HL-60/S4 treated with phorbol 12-myristate 13-acetate at 8.2 ng/mL for 4 days and 3 days (cell line): ENCODE results near the gene GCSH.
"Not testable (repeated sequence)": the region's sequence is repeated elsewhere in the genome, so short reads cannot be mapped to it uniquely, and the experiment has no call there.

Experiments used
- in situ Hi-C: fragments of 300-500 bp; cut with MboI; formaldehyde crosslinking; loops from 2 replicates; pipeline ENCODE4 v1.15.0; 2022; ENCODE audit warnings: low sequenced_read_pairs

The GCSH gene

DNA sequence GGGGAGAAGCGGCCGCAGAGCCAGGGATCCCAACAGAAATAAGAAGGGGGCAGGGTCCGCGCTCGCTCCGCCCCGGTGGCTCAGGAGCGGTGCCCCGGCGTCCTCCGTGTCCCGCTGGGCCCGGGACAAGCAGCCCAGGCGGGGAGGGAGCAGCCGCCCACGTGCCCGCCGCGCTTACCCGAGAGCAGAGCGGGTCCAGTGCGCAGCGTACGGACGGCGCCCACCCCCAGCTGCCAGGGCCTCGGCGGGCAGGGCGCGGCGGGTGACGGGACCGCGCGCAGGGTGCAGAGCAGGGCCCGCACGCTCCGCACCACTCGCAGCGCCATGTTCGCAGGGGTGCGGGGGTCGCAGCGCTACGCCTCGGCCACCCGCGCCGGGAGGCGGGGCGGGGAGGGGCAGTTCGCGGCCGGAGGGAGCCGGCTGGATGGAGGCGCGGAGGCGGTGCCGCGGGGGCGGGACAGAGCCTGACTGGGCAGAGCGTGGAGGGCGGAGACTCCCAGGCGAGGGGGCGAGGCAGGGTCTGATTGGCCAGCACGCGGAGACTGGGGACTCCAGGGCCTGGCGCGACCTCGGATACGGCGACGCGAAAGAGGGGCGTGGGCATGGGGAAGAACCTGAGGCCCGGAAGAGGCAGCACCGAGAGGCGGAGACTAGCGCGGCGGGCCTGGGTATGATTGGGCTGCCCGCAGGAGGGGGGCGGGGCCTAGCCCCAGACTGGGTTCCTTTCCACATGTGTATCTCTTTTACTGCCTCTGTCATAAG, at the start of gene GCSH:
TSS of gene GCSH (minus strand) at position 443 of the 762 bp plus-strand sequence. CDS start at position 326, 117 bp downstream.
- in situ Hi-C loops = no loop called here

DNA sequence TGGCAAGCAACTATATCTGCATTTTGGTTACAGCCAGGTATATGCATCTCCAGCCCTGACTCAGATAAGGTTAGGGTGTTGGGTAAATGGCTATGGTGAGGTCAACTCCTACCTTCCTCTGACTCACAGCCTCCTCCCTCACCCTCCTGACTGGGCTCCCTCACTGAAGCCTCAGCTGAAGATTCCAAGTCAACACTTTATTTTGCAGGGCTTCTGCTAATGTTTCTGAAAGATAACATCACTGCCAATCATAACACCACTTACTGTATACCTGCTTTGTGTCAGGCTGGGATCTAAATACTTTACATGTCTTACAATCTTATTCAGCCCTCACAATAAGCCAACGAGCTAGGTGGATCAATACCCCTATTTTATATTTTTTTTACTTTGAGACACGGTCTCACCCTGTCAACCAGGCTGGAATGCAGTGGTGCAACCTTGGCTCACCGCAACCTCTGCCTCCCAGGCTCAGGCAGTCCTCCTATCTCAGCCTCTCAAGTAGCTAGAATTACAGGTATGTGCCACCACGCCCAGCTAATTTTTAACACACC, 47.8 kb upstream of the GCSH start:
- in situ Hi-C loops = no loop called here

GRCh38 chr16:81142864-81143263, 46.7 kb upstream of the GCSH start:
- in situ Hi-C loops = no loop called here

- in situ Hi-C loops = no loop called here
Observed at GRCh38 chr16:81140930-81141780, 45.0 kb upstream of the GCSH start.

- in situ Hi-C loops = no loop called here
Observed at GRCh38 chr16:81138831-81139557, 42.8 kb upstream of the GCSH start.

DNA sequence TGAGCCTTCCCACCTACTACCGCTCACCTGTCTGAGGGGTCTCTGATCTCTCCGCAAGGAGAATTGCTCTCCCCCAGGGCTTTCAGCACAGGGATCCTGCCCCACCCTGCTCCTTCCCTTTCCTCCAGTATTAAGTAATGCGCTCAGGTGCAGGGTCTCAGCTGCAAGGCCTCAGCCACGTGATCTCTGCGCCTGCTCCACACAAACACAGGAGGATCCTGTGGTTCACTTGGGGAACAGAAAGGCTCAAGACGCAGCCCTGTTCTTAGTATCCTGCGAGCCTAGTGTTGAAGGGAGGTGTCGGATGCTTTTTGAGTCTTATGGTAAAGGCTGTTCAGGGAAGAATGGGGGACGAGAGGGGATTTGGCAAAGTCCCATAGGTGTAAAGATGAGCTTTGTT, 41.6 kb upstream of the GCSH start:
- in situ Hi-C loops = no loop called here

GRCh38 chr16:81136390-81137335, 40.5 kb upstream of the GCSH start:
- in situ Hi-C loops = no loop called here

DNA sequence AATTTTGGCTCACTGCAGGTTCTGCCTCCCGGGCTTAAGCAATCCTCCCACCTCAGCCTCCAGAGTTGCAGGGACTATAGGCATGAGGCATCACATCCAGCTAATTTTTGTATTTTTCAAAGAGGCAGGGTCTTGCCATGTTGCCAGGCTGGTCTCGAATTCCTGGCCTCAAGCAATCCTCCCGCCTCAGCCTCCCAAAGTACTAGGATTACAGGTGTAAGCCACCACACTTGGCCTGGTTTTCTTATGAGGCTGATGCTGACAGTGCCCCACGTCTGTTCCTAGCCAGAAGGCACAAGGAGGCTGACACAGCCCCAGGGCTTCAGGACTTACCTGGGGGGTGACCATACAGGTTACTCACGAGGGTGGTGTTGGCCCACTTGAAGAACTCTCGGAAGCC, 33.9 kb upstream of the GCSH start:
- in situ Hi-C loops = no loop called here

DNA sequence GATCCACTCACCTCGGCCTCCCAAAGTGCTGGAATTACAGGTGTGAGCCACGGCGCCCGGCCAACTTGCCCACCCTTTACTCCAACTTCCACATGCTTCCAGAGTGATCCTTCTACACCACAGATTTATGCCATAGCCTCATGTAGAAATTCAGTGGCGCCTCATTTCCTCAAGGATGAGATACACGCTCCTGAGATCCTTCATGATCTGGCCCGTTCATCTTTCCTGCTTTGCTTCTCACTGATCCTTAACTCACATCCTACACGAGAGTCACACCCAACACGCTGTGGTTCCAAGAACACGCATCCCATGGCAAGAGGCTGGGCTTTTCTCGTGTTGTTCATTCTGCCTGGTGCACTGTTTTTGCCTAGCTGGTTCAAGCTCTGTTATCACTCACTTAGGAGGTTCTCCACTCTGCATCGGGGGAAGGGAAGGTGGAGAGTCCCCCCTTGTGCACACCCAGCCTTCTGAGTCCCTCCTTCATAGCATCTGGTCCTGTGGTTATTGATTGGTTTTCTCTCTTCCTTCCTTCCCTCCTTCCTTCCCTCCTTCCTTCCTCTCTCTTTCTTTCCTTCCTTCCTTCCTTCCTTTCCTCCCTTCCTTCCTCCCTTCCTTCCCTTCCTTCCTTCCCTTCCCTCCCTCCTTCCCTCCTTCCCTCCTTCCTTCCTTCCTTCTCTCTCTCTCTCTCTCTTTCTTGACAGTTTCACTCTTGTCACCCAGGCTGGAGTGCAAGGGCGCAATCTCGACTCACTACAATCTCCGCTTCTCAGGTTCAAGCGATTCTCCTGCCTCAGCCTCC, 32.7 kb upstream of the GCSH start:
- in situ Hi-C loops = no loop called here

DNA sequence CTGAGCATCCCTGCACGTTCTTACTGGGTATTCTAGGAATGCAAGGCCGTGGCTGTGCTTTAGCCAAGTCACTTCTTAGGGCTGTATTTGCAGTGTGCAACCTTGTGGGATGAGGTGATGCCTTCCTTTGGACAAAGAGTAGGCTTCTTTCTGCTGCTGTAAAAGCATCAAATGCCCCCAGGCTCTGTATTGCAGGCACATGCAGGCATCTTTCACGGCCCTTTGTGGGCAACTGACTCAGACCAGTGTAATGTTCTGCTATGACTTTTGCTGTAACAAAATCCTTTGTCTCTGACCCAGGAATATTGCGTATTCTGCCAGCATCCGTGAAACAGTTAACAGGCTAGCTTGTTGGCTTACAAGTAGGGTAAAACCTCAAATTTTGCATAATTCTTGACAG, 30.9 kb upstream of the GCSH start:
- in situ Hi-C loops = no loop called here

- in situ Hi-C loops = no loop called here
Observed at GRCh38 chr16:81123092-81123852, 27.1 kb upstream of the GCSH start.

GRCh38 chr16:81121474-81121990, 25.3 kb upstream of the GCSH start:
- in situ Hi-C loops = no loop called here

DNA sequence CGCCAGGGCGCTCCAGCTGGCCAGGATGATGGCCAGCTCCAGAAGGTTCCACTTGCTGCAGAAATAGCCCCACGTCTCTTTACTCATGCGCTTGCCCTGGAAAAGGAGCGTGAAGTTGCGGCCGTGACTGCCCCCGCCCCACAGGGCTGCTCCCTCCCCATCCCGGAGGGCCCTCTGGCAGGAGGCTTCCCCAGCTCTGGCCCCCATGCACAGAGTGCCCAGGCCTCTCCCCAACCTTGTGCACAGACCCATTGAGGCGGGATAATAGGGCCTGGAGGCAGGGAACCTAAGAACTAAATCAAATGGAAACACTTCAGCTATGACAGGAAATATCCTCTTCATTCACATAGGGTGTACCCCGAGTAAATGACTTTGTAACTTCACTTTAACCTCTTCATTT, 21.2 kb upstream of the GCSH start:
- in situ Hi-C loops = no loop called here

DNA sequence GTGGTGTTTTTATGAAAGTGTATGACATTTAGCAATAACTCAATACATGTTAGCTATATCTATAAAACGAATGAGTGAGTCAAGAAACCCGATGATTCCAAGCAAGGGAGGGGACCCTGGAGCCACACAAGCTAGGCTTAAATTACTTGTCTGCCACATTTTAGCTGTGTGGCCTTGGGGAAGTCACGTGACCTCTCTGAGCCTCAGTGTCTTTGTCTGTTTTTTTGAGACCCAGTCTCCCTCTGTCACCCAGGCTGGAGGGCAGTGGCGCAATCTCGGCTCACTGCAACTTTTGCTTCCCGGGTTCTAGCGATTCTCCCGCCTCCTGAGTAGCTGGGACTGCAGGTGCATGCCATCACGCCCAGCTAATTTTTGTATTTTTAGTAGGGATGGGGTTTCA, 20.1 kb upstream of the GCSH start:
- in situ Hi-C loops = no loop called here

DNA sequence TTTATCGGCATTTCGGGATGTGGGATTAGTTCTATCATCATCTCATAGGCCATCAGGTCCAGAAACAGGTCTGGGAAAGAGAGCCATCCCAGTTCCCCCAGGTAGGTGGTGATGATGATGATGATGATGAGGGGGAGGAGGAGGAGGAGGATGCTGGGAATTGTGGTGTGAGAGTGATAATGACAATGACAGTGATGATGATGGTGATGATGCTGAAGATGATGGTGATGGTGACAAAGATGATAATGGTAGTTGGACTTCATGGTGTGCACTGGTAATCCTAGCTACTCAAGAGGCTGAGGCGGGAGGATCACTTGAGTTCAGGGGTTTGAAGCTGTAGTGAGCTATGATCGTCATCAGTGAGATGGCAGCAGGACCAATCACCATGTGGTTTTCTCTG, 16.3 kb upstream of the GCSH start:
- in situ Hi-C loops = no loop called here

DNA sequence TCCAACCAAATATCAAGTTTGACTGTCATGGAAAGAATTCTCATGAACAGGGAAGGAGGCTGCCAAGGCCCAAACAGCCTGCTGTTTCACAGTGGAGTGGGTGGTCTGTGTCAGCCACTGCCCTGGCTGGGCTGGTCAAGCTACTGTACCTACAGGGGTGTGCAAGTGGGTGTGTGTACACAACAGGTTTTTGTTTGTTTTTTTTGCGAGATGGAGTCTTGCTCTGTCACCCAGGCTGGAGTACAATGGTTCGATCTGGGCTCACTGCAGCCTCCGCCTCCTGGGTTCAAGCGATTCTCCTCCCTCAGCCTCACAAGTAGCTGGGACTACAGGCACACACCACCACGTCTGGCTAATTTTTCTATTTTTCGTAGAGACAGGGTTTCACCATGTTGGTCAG, 13.1 kb upstream of the GCSH start:
- in situ Hi-C loops = not testable (repeated sequence)

DNA sequence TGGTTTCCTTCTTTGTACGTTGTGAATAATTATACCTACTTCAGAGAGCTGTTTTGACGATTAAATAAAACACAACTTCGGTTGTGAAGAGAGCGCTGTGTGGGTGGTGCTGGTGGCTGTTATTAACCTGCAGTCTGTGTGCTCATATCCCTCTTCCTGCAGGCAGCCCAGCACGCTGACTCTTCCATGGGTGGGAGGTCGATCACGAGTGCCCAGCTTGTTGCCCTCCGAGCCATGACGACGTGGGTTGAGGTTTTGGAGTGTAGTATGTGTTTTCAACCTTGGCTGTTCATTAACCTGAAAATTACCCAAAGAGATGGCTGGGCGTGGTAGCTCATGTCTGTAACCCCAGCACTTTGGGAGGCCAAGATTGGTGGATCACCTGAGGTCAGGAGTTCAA, 11.3 kb upstream of the GCSH start:
- in situ Hi-C loops = no loop called here

DNA sequence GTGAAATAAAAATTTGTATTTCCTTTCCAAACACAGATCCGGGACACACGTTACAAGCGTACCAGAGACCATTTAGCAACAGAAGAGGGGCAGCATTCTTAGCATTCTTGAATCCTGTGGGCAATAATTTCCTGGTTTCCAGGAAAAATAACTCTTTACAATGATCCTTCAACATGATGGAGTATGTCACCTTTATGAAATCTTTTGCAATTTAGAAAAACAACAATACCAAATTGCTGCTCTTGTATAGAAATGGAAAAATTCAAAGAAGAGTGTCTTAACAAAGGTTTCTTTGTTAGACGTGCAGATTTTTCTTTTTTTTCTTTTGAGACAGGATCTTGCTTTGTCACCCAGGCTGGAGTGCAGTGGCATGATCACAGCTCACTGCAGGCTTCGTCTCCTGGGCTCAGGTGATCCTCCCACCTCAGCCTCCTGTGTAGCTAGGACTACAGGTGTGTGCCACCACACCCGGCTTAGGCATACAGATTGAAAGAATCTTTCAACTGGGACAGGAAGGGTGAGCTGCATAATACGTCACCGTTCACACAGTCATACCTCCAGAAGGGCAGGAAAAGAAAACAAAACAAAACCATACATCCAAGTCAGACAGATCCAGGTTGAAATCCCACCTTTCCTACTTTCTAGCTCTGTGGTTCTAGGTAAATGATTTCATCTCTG, 10.8 kb upstream of the GCSH start:
- in situ Hi-C loops = no loop called here
